Osteocyte (in vitro differentiated cells): ENCODE results near the gene TAAR9. TPM values are rescaled to one million over a fixed set of nuclear protein-coding genes. Genes with fewer than 3 reads are reported as not detected.
"Not testable (repeated sequence)": the region's sequence is repeated elsewhere in the genome, so short reads cannot be mapped to it uniquely, and the experiment has no call there.

ENCODE experiments used
- DNase-seq: peaks from one replicate; pipeline ENCODE4 v3.0.0; 2021; ENCODE audit warnings: mixed read lengths; ENCODE audit not compliant: unreplicated experiment; ENCODE audit errors: extremely low spot score
- H3K27ac Mint-ChIP-seq: one replicate; pipeline ENCODE4 v1.8.0; 2021; ENCODE audit warnings: mild to moderate bottlenecking, mixed read lengths; ENCODE audit not compliant: unreplicated experiment
- H3K27me3 Mint-ChIP-seq: one replicate; pipeline ENCODE4 v1.8.0; 2021; ENCODE audit warnings: mixed read lengths; ENCODE audit not compliant: unreplicated experiment
- H3K36me3 Mint-ChIP-seq: one replicate; pipeline ENCODE4 v1.8.0; 2021; ENCODE audit warnings: mixed read lengths; ENCODE audit not compliant: unreplicated experiment
- H3K4me1 Mint-ChIP-seq: one replicate; pipeline ENCODE4 v1.8.0; 2021; ENCODE audit warnings: mixed read lengths; ENCODE audit not compliant: unreplicated experiment
- H3K4me3 Mint-ChIP-seq: one replicate; pipeline ENCODE4 v1.8.0; 2021; ENCODE audit warnings: mild to moderate bottlenecking, moderate library complexity, mixed read lengths; ENCODE audit not compliant: unreplicated experiment
- H3K9me3 Mint-ChIP-seq: one replicate; pipeline ENCODE4 v1.8.0; 2021; ENCODE audit warnings: mixed read lengths; ENCODE audit not compliant: unreplicated experiment
- total RNA-seq: library from RNA; stranded (reverse); gene quantifications from 2 replicates; pipeline ENCODE4 v1.2.1, GENCODE V29; 2021
- TF ChIP-seq, protein P1 (sequence below): fragments of 200-600 bp; sonication (generic); IDR thresholded peaks from 2 replicates; pipeline ENCODE4 v1.5.0; 2021; ENCODE audit warnings: antibody characterized with exemption, mild to moderate bottlenecking, moderate library complexity

The TAAR9 gene
- total RNA-seq, 1 donor from 2014 or later = not detected

DNA sequence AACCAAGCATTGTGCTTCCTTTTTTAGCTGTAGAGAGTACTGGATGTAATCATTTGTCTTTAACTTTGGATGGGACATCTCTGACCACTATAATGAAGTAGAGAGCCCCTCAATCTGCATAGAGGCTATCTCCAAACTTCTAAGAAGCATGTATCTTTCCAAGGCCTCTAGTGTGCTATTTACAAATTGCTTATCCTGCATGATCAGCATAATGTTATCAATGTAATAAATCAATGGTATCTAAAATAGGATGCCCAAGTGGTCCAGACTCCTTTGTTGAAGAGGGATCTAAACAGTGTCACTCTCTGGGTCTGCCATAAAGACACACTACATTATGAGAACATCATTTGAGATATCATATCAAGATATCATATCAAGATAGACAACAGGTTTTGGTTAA lies 6.7 kb downstream of the TAAR9 start:
- H3K27ac Mint-ChIP-seq = no peak overlapping the region
- no peaks in the 10 kb centered on the region for H3K4me1 Mint-ChIP-seq
- H3K36me3 Mint-ChIP-seq = no peaks in the 10 kb centered on the region
- no peaks in the 10 kb centered on the region for H3K9me3 Mint-ChIP-seq
- H3K4me3 Mint-ChIP-seq = no peak overlapping the region
- DNase-seq = no peak
- H3K27me3 Mint-ChIP-seq = peaks cover 67% of the 10 kb centered on the region
- TF ChIP-seq, protein P1, sequence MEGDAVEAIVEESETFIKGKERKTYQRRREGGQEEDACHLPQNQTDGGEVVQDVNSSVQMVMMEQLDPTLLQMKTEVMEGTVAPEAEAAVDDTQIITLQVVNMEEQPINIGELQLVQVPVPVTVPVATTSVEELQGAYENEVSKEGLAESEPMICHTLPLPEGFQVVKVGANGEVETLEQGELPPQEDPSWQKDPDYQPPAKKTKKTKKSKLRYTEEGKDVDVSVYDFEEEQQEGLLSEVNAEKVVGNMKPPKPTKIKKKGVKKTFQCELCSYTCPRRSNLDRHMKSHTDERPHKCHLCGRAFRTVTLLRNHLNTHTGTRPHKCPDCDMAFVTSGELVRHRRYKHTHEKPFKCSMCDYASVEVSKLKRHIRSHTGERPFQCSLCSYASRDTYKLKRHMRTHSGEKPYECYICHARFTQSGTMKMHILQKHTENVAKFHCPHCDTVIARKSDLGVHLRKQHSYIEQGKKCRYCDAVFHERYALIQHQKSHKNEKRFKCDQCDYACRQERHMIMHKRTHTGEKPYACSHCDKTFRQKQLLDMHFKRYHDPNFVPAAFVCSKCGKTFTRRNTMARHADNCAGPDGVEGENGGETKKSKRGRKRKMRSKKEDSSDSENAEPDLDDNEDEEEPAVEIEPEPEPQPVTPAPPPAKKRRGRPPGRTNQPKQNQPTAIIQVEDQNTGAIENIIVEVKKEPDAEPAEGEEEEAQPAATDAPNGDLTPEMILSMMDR = no peak

- no peaks in the 10 kb centered on the region for H3K36me3 Mint-ChIP-seq
- peaks cover 60% of the 10 kb centered on the region for H3K27me3 Mint-ChIP-seq
- no peaks in the 10 kb centered on the region for H3K4me1 Mint-ChIP-seq
Measured at GRCh38 chr6:132548746-132549463, 10.8 kb downstream of the TAAR9 start.

DNA sequence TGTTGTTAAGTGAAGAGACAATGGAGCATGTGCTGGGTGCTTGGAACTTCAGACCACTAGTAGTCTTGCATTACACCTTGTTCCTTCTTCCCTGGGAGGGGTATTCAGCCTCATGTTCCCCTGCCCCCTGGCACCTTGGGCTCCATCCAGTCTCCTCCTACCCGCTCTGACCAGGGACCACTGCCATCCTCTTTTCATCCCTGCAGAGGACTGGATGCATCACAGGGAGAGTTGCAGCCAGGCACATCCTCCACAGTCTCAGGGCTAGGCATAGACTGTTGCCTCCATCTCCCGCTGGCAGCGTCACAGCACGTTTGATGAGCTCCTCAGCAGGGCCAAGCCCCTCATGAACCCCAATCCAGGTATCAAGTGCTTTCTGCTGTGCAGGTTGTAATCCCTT lies 13.1 kb downstream of the TAAR9 start:
- Mint-ChIP-seq H3K36me3 (no peaks in the 10 kb centered on the region), H3K4me1 (no peaks in the 10 kb centered on the region), H3K27ac (no peak overlapping the region), H3K4me3 (no peak overlapping the region), H3K9me3 (no peaks in the 10 kb centered on the region), H3K27me3 (peaks cover 57% of the 10 kb centered on the region)
- TF ChIP-seq, protein P1 = no peak
- no peak for DNase-seq

More at GRCh38 chr6:132548746-132549463, 10.8 kb downstream of the TAAR9 start:
- H3K4me3 Mint-ChIP-seq = no peak overlapping the region
- no peak for DNase-seq
- no peak overlapping the region for H3K27ac Mint-ChIP-seq
- TF ChIP-seq, protein P1 = no peak
- no peaks in the 10 kb centered on the region for H3K9me3 Mint-ChIP-seq

GRCh38 chr6:132552372-132552771 lies 14.3 kb downstream of the TAAR9 start, which contains the start of gene TAAR8:
TSS of gene TAAR8 (plus strand) at chr6:132552672. CDS start at chr6:132552693, 21 bp downstream.
- peaks cover 63% of the 10 kb centered on the region for H3K27me3 Mint-ChIP-seq
- H3K4me1 Mint-ChIP-seq = no peaks in the 10 kb centered on the region
- H3K27ac Mint-ChIP-seq = no peak within 1 kb of the TSS
- no peaks in the 10 kb centered on the region for H3K9me3 Mint-ChIP-seq
- H3K36me3 Mint-ChIP-seq = no peaks in the 10 kb centered on the region
- TF ChIP-seq, protein P1 = no peak
- DNase-seq = no peak
- no peak within 1 kb of the TSS for H3K4me3 Mint-ChIP-seq

GRCh38 chr6:132560087-132560486 lies 22.0 kb downstream of the TAAR9 start:
- H3K4me1 Mint-ChIP-seq, H3K27ac Mint-ChIP-seq, H3K4me3 Mint-ChIP-seq, DNase-seq, H3K9me3 Mint-ChIP-seq, H3K36me3 Mint-ChIP-seq: not testable (repeated sequence)
- peaks cover 47% of the 10 kb centered on the region for H3K27me3 Mint-ChIP-seq
